Fibroblast of skin of right quadriceps (primary cell): ENCODE measurements around the gene FHOD3.

Experiments
- DNase-seq: peaks from one replicate; pipeline ENCODE4 v3.0.0-alpha.2; 2013

The FHOD3 gene

DNA sequence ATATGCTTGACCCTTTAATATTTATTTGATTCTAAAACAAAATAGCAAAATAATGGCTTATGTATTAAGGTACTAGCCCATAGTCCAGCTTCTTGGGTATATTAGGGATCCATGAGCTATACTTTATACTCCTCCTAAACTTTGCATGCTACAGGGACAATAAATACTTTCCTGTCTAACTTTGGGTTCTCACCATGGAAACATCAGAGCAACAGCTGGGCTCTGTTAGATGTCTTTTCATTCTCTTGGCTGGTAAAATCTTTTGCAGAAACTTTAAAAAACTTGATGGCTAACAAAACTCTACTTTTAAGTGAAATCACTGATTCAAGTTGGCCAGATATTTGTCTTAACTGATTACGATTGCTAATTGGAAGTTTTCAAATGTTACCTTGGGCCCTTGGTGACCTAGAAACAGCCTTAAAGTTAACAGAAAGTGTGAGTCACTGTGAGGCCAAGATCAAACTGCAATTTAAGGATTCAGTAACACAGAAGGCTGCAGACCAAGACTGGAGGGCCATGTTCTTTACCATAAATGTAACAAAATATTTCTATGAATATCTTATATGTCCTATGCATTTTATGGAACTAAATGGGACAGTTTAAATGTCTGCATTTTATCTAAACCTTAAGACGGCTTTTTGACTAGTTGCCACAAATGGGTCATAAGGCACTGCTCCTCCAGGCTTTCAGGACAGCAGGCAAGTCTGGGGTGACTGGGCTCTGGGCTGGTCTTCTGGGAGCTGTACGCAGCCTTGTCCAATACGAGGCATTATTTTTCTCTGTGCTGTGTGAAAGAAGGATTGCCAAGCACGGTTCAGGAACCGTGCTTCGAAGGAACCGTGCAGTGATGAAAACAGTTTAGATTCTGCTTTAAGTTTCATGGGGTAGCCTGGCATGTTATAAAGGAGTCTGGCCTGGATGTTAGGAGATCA is 342.8 kb downstream of the FHOD3 start:
- no peak for DNase-seq

DNA sequence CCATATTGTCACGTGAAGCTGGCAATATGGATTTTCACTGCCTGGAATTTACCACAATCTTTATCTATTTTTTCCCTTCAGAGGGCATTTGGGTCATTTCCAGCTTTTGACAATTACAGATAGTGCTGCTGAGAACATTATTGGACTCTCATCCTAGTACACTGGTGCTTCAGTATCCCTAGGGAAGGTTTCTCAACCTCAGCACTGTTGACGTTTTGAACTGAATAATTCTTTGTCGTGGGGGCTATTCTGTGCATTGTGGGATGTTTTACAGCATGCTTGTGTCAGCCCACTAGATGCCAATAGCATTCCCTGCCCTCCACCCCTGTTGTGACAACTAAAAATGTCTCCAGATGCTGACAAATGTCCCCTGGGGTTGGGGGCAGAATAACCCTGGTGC is 345.5 kb downstream of the FHOD3 start:
- no peak for DNase-seq

DNA sequence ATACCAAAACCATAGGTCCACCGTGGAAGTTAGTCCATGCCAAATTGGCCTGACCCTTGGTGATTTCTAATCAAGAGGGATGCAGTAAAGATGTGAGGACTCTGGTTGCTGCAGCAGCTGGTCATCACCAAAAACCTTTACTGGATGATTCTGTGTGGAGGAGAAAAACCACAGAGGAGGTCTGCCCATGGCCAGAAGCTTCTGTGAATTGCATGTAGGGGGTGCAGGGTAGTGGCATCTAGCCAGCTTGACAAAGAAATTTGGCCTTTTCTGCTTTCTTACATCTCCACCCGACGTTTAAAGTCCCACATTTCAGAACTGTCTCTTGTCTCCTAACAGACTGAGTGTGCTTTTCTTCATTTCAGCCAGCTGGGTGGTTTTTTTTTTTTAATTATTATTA is 351.3 kb downstream of the FHOD3 start:
- no peak for DNase-seq

DNA sequence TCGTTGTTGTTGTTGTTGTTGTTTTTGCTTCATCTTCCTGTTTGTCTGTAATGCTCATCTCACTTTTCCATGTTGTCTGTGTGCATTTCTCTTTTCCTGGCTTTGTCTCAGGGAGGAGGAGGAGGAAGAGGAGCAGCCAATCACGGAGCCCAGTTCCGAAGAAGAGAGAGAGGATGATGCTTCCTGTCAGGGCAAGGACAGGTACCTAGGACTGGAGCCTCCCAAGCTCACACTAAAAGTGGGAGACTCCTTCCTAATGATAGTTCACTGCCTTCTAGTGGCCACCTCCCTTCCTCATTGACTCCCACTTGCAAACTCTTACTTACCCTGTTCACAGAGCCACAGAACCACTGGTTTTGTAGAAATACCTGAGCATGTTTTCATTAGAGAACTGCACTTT is 351.7 kb downstream of the FHOD3 start:
- DNase-seq = no peak

DNA sequence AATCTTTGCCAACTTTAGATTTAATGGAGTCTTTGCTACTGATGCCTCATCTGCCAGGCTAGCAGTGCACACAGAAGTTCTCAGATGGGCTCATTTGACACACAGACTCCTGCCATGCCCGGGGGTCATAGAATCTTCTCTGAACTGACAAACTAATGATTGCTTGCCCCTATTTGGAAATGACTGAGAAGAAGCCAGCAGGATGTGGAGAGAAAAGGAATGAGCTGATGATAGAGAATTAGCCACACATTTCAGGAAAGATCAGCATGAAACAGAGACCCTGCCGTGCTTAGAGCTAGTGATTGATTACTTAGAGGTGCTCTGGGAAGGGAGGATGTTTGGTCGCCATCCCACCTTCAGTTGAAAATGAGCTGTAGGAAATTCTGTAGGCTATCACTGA is 352.8 kb downstream of the FHOD3 start:
- peak; percentile 3 for DNase-seq

DNA sequence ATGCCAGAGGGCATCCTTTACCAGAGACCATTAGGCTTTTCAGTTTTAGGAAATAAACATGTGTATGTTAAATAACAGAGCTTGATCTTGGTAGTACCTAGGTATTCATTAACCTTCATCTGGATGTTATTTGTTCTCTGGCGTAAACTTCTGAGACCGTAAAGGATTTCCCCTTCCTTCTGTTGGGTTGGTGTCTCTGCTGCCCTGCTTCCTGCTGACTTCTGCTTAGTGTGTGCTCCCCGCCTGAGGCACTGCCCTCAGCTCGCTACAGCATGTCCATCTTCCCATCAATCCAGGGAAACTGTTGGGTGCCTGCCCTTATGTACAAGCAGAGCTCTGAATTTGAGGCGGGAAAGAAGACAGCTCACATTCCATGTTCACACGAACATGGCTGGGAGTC is 353.4 kb downstream of the FHOD3 start:
- DNase-seq = no peak

DNA sequence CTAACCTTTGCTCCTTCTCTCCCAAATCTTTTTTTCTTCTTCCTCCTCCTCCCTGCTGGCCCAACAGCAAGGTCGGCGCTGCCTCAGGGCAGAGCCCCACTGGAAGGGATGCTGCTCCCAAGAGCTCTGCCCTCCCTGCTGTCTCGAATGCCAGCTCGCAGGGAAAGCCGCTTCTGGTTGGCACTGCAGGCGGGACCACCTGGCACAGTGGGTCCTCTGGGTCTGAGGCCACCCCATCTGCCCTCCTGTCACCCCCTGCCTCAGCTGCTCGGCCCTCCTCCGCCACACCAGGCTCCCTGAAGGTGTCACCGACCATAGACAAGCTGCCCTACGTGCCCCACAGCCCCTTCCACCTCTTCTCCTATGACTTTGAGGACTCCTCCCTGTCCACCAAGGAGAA is 355.0 kb downstream of the FHOD3 start:
- DNase-seq = no peak

DNA sequence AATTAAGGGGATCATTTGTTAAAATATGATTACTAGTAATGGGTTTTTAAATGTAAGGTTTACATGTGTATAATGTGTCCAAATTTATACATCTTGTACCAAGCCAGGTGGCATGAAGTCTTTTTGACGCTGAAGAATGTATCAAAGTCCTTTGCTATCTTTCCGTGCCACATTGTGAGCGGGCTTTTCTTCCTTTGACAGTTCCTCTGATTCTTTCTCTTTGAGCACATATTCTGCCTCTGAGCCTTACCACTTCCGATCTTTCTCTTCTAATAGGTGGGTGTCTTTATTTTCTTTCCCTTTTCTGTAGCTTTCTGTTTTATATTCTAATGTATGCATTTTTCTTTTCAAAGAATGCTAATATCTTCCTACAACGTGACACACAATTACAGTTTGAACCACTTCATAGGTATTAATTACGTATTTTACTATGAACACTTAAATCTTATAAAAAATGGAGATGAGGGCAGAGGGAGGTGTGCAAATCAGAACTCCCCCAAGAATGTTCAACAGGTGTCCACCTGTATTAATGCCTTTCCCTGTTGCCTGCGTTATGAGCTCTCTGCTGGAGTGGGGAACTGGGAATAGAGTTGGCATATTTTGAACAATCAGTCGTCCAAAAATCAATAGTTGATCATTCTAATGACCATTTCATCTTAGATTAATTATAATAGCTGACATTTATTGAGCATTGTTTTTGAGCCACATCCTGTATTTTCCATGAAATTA is 355.8 kb downstream of the FHOD3 start:
- no peak for DNase-seq

DNA sequence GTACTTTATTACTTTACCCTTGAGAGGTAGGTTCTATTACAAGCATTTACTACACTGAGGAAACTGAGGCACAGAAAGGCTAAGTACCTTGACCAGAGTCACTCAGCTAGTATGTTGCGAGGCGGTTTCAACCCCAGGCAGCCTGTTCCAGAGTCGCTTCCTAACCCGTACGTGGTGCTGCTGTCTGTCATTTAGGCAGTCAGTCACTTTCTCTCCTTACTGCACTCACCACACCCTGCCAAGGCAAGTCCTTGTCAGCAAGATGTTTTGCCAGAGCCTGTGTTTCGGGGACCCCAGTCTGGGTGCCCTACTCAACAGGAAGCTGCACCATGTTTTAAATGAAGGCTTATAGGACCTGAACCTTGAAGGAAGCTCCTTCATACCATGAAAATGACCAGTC is 356.4 kb downstream of the FHOD3 start:
- DNase-seq = no peak

DNA sequence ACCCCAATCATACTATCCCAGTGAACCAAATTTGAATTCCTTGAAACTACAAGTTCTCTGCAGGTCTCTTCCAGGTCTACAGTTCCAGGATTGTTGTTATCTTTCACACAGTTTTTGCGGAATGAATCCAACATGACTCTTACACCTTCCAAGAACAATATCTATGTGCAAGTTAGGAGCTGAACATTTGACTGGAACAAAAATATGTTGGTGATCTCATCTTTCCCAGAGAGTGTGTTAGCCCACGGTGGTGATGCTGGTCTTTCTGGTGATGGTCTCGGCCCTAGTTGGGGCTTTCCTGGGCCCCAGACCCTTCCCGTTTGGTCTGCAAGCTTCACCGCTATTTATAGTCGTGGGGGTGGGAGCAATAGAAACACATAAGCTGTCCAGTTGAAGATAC is 357.6 kb downstream of the FHOD3 start:
- no peak for DNase-seq

DNA sequence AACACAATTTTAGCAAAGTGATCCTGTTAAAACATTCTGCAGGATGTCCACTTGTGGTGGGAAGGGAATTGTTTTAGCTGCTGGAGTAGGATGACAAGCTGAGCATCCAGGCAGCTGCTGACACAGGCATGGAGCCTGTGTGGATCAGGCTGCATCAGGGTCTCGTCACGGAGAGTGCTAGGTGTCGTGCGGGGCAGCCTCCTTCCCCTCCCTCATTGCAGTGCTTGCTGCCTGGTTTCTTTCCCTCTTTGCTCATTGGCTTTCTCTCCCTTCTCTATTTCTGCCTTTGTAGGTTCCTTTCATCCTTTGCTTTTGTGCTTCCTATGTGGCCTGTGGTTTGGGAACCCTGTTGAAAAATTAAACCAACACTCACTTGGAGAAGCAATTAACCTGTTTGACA is 358.4 kb downstream of the FHOD3 start:
- no peak for DNase-seq

DNA sequence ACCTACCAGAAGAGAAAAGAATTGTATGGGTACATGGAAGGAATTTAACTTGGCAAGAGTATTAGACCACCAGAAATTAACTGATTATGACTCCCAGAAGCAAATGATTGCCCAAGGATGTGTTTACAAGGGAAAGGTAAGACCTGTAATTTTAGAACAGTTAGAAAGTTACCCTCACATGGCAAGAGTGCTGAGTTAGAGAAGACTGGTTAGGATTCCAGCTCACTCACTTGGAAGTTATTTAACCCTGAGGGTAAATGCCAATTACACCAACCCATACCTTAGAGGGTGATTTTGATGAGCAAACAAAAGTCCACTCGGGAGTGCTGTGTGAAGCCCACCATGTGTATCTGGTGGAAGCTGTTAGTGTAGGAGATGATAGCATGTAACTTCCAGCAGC is 361.1 kb downstream of the FHOD3 start:
- no peak for DNase-seq

DNA sequence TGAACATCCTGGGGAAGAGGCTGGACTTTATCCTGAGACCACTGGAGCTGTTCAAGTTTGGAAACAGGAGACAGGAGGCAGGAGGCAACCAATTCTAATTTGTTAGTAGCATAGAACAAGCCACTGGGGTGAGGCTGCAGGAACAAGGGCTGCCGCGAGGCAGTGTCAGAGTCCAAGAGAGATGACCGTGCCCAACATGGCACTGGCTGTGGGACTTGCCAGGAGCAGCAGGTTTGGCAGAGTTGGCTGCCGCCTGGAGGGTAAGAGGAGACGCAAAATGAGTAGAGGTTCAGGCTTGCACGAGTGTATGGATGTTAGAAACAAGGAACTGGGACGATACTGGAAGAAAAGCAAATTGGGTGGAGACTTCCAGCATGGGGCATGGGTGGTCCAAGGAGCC is 362.8 kb downstream of the FHOD3 start:
- no peak for DNase-seq

DNA sequence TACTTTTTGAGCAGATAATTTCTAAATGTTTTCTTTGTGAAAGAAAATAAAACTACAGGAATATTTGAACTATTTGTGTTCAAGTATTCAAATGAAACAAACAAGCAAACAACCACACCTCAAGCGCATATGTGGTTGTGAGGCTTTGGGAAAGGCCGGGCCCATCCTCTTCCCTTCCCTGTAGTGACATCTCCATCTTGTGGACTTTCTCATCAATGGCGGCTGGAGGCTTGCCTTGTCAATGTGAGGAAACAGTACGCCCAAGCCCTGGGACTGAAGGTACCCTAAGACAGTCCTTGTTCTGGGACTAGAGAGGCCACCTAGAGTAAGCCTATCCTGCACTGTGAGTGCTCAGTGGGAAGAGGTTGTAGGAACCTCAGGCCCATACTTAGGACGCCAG is 364.5 kb downstream of the FHOD3 start:
- DNase-seq = peak; percentile 40

DNA sequence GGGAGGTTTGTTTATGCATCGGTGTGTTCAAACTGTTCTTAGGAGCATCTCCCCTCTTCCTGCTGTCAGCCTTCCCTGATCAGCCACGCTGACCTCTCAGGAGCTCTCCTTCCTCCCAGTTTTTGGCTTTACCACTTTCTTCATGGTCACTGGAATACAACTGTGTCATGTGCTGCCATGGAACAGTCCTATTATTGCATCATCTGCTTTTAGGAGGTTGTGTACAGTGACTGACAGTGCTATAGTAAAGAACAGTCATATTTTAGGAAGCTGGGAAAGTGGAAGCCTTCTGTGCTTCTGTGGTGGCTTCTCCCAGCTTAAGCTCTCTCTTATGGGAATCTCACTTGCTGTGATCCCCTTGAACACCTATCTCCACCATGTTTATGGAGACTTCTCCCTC is 365.8 kb downstream of the FHOD3 start:
- DNase-seq = no peak

DNA sequence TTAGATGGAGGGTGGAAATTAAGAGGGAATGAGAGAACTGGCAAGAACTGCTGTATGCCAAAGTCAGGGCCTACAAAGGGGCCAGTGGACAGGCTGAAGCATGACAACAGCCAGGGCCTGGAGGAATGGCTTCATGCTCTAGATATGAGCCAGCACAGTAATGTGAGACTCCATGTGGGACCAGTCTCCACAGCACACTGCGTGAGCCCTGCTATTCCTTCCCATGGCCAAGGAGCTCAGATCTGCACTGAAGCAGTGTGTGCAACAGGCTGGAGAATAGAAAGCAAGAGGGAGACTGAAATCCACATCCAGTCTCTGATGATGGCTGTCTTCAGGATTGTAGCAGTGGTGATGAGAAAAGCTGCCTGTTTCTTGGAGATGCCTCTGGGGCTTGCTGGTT is 368.4 kb downstream of the FHOD3 start:
- no peak for DNase-seq

DNA sequence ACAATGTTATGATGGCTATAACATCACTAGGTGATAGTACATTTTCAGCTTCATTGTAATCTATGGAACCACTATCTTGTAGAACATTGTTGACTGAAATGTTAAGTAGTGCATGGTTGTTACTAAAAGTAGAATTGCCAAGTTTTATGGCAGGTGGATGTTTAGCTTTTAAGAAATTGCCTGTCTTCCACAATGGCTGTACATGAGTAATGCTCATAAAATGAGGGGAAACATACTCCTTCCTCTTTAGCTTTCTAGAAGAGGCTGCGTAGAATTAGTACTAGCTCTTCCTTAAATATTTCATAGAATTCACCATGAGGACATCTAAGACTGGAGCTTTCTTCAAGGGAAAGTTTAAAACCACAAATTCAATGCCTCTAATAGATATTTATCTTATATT is 370.3 kb downstream of the FHOD3 start:
- no peak for DNase-seq

DNA sequence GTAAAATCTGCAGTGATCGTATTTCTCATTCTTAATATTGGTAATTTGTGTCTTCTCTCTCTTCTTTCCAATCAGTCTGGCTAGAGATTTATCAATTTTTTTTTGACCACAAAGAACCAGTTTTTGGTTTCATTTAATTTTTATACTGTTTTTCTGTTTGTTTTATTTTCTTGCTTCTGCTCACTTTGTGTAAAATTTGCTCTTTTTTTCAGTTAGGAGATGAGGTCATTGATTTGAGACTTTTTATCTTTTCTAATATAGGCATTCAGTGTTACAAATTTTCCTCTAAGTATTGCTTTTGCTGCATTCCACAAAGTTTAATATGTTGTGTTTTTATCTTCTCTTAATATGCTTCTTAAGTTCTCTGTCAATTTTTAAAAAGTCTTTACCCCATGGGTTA is 370.8 kb downstream of the FHOD3 start:
- no peak for DNase-seq

DNA sequence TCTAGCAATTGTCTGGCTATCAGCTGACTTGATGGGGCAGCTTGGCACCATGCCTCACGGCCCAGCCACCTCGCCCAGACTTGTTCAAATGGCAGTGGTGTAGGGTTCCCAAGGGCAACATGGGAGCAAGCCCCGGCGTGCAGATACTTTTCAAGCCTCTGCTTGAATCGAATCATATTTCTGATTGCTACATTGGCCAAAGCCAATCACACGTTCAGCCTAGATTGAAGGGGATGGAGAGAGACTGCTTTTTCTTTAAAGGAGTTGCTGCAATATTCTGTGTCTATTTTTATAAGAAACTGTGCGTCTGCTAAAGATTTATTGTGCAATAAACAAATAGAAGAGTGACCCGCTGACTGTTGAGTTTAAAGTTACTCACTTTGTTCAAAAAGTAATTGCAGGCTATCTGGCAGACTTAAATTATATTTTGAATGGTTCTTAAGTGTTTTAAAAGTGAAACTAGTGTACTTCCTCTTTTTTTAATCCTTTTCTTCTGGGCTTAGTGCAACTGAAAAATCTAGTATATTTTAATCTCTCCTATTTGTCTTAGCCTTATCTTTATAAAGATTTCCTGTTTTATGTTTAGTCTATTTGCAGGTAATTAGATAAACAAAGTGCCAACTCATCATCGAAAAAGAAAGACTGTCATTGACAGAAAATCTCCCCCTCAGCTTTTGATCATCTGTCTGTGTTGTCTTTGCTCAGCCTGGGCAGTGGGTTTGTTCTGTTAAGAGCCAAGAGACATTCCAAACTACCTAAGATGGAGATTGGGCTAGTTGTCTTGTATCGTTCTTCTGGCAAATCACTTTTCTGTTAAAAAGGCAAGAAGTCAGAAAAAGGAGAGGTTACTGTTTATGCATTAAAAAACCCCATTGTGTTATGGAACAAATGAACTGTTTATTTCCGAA is 375.2 kb downstream of the FHOD3 start:
- peak; percentile 22 for DNase-seq

DNA sequence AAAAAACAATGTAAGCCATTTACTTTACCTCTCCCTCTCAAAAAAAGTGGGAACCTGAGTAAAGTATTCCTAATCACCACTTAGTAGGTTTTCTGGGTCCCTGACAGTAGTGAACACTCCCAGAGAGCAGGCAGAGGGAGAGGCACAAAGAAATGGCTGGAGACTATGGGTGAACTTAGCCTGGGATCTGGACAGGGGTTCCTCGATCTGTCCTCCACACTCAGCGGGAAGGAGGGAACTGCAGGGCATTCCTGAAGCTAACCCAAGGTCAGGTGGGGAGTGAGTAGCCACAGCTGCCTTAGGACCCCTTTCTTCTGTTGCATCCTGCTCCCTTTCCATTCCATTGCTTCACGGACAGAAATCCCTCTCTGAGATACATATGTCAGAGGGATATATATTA is 375.9 kb downstream of the FHOD3 start:
- no peak for DNase-seq

DNA sequence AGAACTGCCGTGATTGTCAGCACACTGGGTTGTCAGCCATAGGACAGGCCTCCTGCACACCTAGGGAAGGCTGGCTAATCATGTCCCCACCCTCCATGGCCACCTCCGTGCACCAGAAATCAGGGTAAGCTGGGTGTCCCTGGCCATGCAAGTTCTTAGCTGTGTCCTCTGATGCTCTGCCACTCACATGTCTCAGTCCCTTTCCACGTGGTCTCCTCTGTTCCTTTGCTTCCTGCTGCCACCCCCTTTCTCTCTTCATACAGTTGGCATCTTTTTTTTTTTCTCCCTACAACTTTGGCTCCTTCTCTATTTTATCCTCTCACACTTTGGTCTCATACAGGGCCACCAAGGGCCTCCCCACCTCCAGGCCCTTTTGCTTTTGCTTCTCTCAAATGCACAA is 377.6 kb downstream of the FHOD3 start:
- no peak for DNase-seq

DNA sequence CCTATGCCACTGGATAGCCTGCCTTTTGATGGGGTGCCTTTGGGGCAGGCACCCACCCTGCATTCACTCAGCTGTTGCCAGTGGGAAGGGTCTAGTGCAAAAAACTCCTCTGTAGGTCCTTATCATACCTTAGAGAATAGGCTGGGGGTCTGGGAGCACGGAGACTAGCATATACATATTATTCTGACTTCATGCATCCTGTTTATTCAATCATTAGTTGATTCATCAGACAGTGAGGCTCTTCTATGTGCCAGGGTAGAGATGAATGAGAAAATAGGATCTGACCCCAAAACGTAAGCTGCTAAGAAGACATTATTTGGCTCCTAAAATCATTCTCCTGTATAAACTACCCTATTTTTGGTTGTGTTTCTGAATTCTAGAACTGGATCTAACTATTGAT is 378.0 kb downstream of the FHOD3 start:
- no peak for DNase-seq

DNA sequence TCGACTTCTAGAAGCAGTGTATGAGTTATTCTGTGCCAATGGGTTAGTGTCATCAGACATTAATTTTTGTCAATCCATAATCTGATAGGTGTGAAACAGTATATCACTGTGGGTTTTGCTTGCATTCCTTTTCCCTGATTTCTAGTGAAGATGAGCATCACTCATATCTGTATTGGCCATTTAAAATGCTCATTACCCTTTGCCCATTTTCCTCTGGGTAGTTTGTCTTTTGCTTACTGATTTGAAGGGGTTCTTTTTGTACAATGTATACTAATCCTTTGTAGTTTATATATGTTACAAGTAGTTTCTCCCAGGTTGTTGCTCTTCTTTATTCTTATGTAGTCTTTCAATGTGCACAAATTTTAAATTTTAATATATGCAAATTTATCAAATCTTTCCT is 379.1 kb downstream of the FHOD3 start:
- DNase-seq = no peak
